Adrenal gland (tissue), 5 donors: ENCODE results near the gene KIF19.

Experiments
- POLR2A ChIP-seq, 2 donors: fragments of 450-650 bp; IDR thresholded peaks; one replicate each; pipeline ENCODE4 v1.6.1; 2017; ENCODE audit warnings: antibody characterized with exemption in 2 of 2, mild to moderate bottlenecking in 2 of 2, moderate library complexity in 1 of 2
- TF ChIP-seq, protein P1 (sequence below), 6 experiments: fragments of 450-650 bp in 4 of 6; fragments of 200-600 bp in 2 of 6; sonication (generic) in 1 of 6; IDR thresholded peaks; 1 replicate in 5 of 6; 2 replicates in 1 of 6; pipeline versions ENCODE4 v1.5.1 to v1.8.0; 2016 to 2021; ENCODE audit warnings: antibody characterized with exemption in 6 of 6, mild to moderate bottlenecking in 2 of 6, moderate library complexity in 1 of 6
- donor health status: DM: no; HTN: no; CAD: no.

- TF ChIP-seq, protein P1, sequence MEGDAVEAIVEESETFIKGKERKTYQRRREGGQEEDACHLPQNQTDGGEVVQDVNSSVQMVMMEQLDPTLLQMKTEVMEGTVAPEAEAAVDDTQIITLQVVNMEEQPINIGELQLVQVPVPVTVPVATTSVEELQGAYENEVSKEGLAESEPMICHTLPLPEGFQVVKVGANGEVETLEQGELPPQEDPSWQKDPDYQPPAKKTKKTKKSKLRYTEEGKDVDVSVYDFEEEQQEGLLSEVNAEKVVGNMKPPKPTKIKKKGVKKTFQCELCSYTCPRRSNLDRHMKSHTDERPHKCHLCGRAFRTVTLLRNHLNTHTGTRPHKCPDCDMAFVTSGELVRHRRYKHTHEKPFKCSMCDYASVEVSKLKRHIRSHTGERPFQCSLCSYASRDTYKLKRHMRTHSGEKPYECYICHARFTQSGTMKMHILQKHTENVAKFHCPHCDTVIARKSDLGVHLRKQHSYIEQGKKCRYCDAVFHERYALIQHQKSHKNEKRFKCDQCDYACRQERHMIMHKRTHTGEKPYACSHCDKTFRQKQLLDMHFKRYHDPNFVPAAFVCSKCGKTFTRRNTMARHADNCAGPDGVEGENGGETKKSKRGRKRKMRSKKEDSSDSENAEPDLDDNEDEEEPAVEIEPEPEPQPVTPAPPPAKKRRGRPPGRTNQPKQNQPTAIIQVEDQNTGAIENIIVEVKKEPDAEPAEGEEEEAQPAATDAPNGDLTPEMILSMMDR (IDR thresholded peaks at IDR 0.05), result no peak
- no peak for TF ChIP-seq POLR2A (IDR thresholded peaks at IDR 0.05)
These were observed 6.1 kb downstream of the KIF19 start for GRCh38 chr17:74332017-74332650.
